BE2C (cell line): ENCODE data around the gene NCCRP1.

Experiments
- DNase-seq: peaks from one replicate; pipeline ENCODE4 v3.0.0-alpha.2; 2020
- H3K27me3 ChIP-seq: fragments of 250-450 bp; sonication (Bioruptor Pico); 2 replicates; pipeline ENCODE4 v1.5.1; 2020; ENCODE audit warnings: mild to moderate bottlenecking
- H3K36me3 ChIP-seq: fragments of 250-450 bp; sonication (Bioruptor Pico); 2 replicates; pipeline ENCODE4 v1.5.1; 2020; ENCODE audit warnings: mild to moderate bottlenecking
- H3K4me1 ChIP-seq: fragments of 250-450 bp; sonication (Bioruptor Pico); 2 replicates; pipeline ENCODE4 v1.5.1; 2020
- H3K4me3 ChIP-seq: 2 replicates; pipeline ENCODE4 v1.5.1; 2011; ENCODE audit warnings: low read depth, low read length
- H3K9me3 ChIP-seq: fragments of 250-450 bp; sonication (Bioruptor Pico); 2 replicates; pipeline ENCODE4 v1.5.1; 2020
- CTCF ChIP-seq: IDR thresholded peaks from 2 replicates; pipeline ENCODE4 v1.5.1; 2012; ENCODE audit warnings: mild to moderate bottlenecking, low read depth, low read length

The NCCRP1 gene

GRCh38 chr19:39171479-39172465, 25.0 kb upstream of the NCCRP1 start:
- peaks cover 16% of the 10 kb centered on the region for H3K4me1 ChIP-seq
- peak; percentile 55 for DNase-seq
- peaks cover 33% of the 10 kb centered on the region for H3K36me3 ChIP-seq
- H3K27me3 ChIP-seq = no peaks in the 10 kb centered on the region
- no peak overlapping the region for H3K4me3 ChIP-seq
- TF ChIP-seq CTCF = no peak
- no peaks in the 10 kb centered on the region for H3K9me3 ChIP-seq

GRCh38 chr19:39172700-39173501, 23.9 kb upstream of the NCCRP1 start:
- no peak for TF ChIP-seq CTCF
- Histone ChIP-seq H3K4me1 (peaks cover 6% of the 10 kb centered on the region; the same call in 1 of the 2 replicates), H3K27me3 (no peaks in the 10 kb centered on the region), H3K9me3 (no peaks in the 10 kb centered on the region), H3K36me3 (peaks cover 33% of the 10 kb centered on the region), H3K4me3 (no peak overlapping the region)
- no peak for DNase-seq

GRCh38 chr19:39173502-39173991, 23.2 kb upstream of the NCCRP1 start:
- Histone ChIP-seq H3K36me3 (peaks cover 33% of the 10 kb centered on the region), H3K9me3 (no peaks in the 10 kb centered on the region), H3K27me3 (no peaks in the 10 kb centered on the region), H3K4me3 (no peak overlapping the region), H3K4me1 (peaks cover 6% of the 10 kb centered on the region; the same call in 1 of the 2 replicates)
- TF ChIP-seq CTCF = no peak
- DNase-seq = no peak

- Histone ChIP-seq H3K27me3 (no peaks in the 10 kb centered on the region), H3K4me3 (no peak overlapping the region), H3K4me1 (peaks cover 6% of the 10 kb centered on the region; the same call in 1 of the 2 replicates), H3K9me3 (no peaks in the 10 kb centered on the region), H3K36me3 (peaks cover 33% of the 10 kb centered on the region)
- no peak for TF ChIP-seq CTCF
- DNase-seq = no peak
Measured at GRCh38 chr19:39174142-39174541, 22.6 kb upstream of the NCCRP1 start.

- no peaks in the 10 kb centered on the region for H3K27me3 ChIP-seq
- no peak for TF ChIP-seq CTCF
- H3K4me3 ChIP-seq = no peak overlapping the region
- no peak for DNase-seq
- peaks cover 6% of the 10 kb centered on the region; the same call in 1 of the 2 replicates for H3K4me1 ChIP-seq
- H3K9me3 ChIP-seq = no peaks in the 10 kb centered on the region
- peaks cover 37% of the 10 kb centered on the region for H3K36me3 ChIP-seq
Measured at GRCh38 chr19:39174558-39175544, 21.9 kb upstream of the NCCRP1 start.
